K562 (cell line): Measurements from ENCODE around the gene TRIM24. TPM values are rescaled to one million over a fixed set of nuclear protein-coding genes. Genes with fewer than 3 reads are reported as not detected.

ENCODE experiments used
- ATAC-seq: fragments of 200-7000 bp; cut with Tn5 transposase; 3 replicates; pipeline ENCODE4 v1.9.1; 2020; ENCODE audit warnings: moderate library complexity
- BruUV-seq: library from RNA; stranded (reverse); fragments of 400-500 nt; replicated peaks from 2 replicates; lab custom pipeline; 2021; lab: Mats Ljungman, UMichigan
- CTCF ChIA-PET: fragments of 300-600 bp; formaldehyde crosslinking; extraction: SDS; loops from one replicate; lab custom pipeline; 2021; ENCODE audit warnings: low intra/inter-chr PET ratio; lab: Yijun Ruan, JAX
- POLR2A ChIA-PET: fragments of 300-600, 350-650 bp; sonication (Branson Sonifier 250); formaldehyde crosslinking; extraction: SDS; loops from one replicate; lab custom pipeline; 2021; ENCODE audit warnings: antibody characterized with exemption, inconsistent platforms; lab: Yijun Ruan, JAX
- DNase-seq, 4 experiments: peaks; one replicate each; pipeline versions ENCODE4 v3.0.0 to v3.0.0-alpha.2; 2011 to 2018; ENCODE audit warnings: low spot score in 3 of 4, mixed read lengths in 3 of 4; ENCODE audit errors: extremely low read depth in 1 of 4
- FAIRE-seq: peaks from 2 replicates; lab custom pipeline; 2011; peaks lifted over from hg19 to GRCh38; lab: Jason Lieb, UNC
- H2AFZ ChIP-seq: 2 replicates; pipeline ENCODE4 v1.6.0; 2011; ENCODE audit warnings: low read depth, low read length, control low read depth, inconsistent platforms
- H3K27ac ChIP-seq: fragments of 200-600 bp; 3 replicates; pipeline ENCODE4 v1.8.0; 2011; ENCODE audit warnings: low read depth, mild to moderate bottlenecking, control low read depth, inconsistent platforms, low read length, moderate library complexity, mixed read lengths; ENCODE audit errors: extremely low read depth
- H3K27me3 ChIP-seq, 2 experiments: fragments of 300-600 bp in 1 of 2; 2 replicates in 1 of 2; 3 replicates in 1 of 2; pipeline versions ENCODE4 v1.6.0 to v1.8.0; 2011; ENCODE audit warnings: inconsistent platforms in 2 of 2, low read length in 2 of 2, mild to moderate bottlenecking in 1 of 2, mixed read lengths in 1 of 2, moderate library complexity in 1 of 2; ENCODE audit not compliant: control insufficient read depth in 2 of 2, insufficient read depth in 2 of 2
- H3K36me3 ChIP-seq: fragments of 300-600 bp; 3 replicates; pipeline ENCODE4 v1.8.0; 2011; ENCODE audit warnings: mild to moderate bottlenecking, low read length, inconsistent platforms; ENCODE audit not compliant: control insufficient read depth, insufficient read depth
- H3K4me1 ChIP-seq, 2 experiments: fragments of 200-600 bp in 1 of 2; replicated peaks in 1 of 2; 2 replicates in 1 of 2; 3 replicates in 1 of 2; pipeline versions ENCODE4 v1.5.1 to v1.8.0; 2011; ENCODE audit warnings: inconsistent platforms in 2 of 2, low read length in 2 of 2, mild to moderate bottlenecking in 1 of 2, mixed read lengths in 1 of 2, moderate library complexity in 1 of 2; ENCODE audit not compliant: control insufficient read depth in 2 of 2, insufficient read depth in 2 of 2
- H3K4me2 ChIP-seq: 2 replicates; pipeline ENCODE4 v1.6.1; 2011; ENCODE audit warnings: low read length, control low read depth, inconsistent platforms, mixed read lengths; ENCODE audit not compliant: insufficient read depth
- H3K4me3 ChIP-seq: fragments of 200-600 bp; sonication (generic), shearing (Covaris generic); 2 replicates; pipeline ENCODE4 v1.5.1; 2016; ENCODE audit warnings: control low read depth, inconsistent platforms
- H3K79me2 ChIP-seq: fragments of 200-600 bp; 3 replicates; pipeline ENCODE4 v1.8.0; 2011; ENCODE audit warnings: low read length, inconsistent platforms; ENCODE audit not compliant: control insufficient read depth, insufficient read depth
- H3K9ac ChIP-seq, 2 experiments: 2 replicates each; pipeline versions ENCODE4 v1.6.0 to v1.6.1; 2011; ENCODE audit warnings: low read depth in 2 of 2, low read length in 2 of 2, control low read depth in 1 of 2, inconsistent platforms in 1 of 2, mild to moderate bottlenecking in 1 of 2, mixed read lengths in 1 of 2; ENCODE audit not compliant: insufficient read depth in 1 of 2
- H3K9me1 ChIP-seq: one replicate; pipeline ENCODE4 v1.6.0; 2011; ENCODE audit warnings: inconsistent platforms, mild to moderate bottlenecking, low read length, moderate library complexity; ENCODE audit not compliant: control insufficient read depth, insufficient read depth
- H3K9me3 ChIP-seq: replicated peaks from 2 replicates; pipeline ENCODE4 v1.5.1; 2011; ENCODE audit warnings: low read depth, low read length, inconsistent platforms; ENCODE audit not compliant: control insufficient read depth, insufficient read depth
- H4K20me1 ChIP-seq: replicated peaks from 2 replicates; pipeline ENCODE4 v1.6.1; 2011; ENCODE audit warnings: low read length, inconsistent platforms, mixed read lengths; ENCODE audit not compliant: control insufficient read depth, insufficient read depth
- ARID3B ChIP-seq: fragments of 250-450 bp; sonication (Bioruptor Pico); IDR thresholded peaks from 2 replicates; pipeline ENCODE4 v1.4.0; 2020; ENCODE audit warnings: borderline replicate concordance
- ZNF121 ChIP-seq: sonication (generic); formaldehyde crosslinking; conservative IDR thresholded peaks from 2 replicates; pipeline ENCODE4 v1.8.0; 2022; ENCODE audit warnings: missing genetic modification reagents
- WGBS: fragments of 100-300 bp; shearing (Covaris generic); methylation state at CpG from one replicate; pipeline ENCODE4 v1.1.6; 2016; ENCODE audit warnings: low coverage, mixed read lengths; ENCODE audit not compliant: insufficient coverage; ENCODE audit errors: missing lambda C conversion rate; 5-methylcytosine and 5-hydroxymethylcytosine counted together
- in situ Hi-C: fragments of 300-500 bp; cut with MboI; formaldehyde crosslinking; loops from 4 replicates; pipeline ENCODE4 v1.15.0; 2018; ENCODE audit warnings: inconsistent platforms, mixed read lengths
- intact Hi-C: fragments of 100-400 bp; cut with micrococcal nuclease; formaldehyde crosslinking; loops from 2 replicates; pipeline ENCODE4 v1.14.2; 2022
- polyA plus RNA-seq, 8 experiments: library from polyadenylated mRNA; depleted of rRNA in 4 of 8; stranded (reverse) in 5 of 8; unstranded in 3 of 8; fragments of >200 nt; fragmentation: Nextera tagmentation in 2 of 8; fragmentation: Illumina TruSeq in 1 of 8; extraction: Ambion mirVana in 2 of 8; extraction: Trizol in 1 of 8; gene quantifications; 2 replicates each; pipeline versions ENCODE4 v1.2.1 to v1.2.3, GENCODE V29; 2011 to 2014; ENCODE audit warnings: inconsistent platforms in 1 of 8, missing spikeins in 1 of 8
- total RNA-seq, 7 experiments: library from RNA; depleted of rRNA in 6 of 7; stranded (reverse); fragments of >200 nt in 6 of 7; fragmentation: Illumina TruSeq in 2 of 7; extraction: Trizol in 2 of 7; gene quantifications; 2 replicates each; pipeline versions ENCODE4 v1.2.1 to v1.2.3, GENCODE V29; 2011 to 2021; ENCODE audit warnings: low replicate concordance in 1 of 7

Gene TRIM24
- total and polyA plus RNA-seq, 9 of the 15 experiments (the other 6 are each of a cell fraction or from before 2014, with no cell fraction given): 13.4 to 74.0 (median 41.7) TPM

- H2AFZ ChIP-seq: no peak overlapping the region
- ATAC-seq (no peak), DNase-seq (no peak), FAIRE-seq (no peak)
- H3K4me2 ChIP-seq: no peak overlapping the region
- H3K36me3 ChIP-seq: no peaks in the 10 kb centered on the region
- no peak overlapping the region for H3K9ac ChIP-seq
- in situ Hi-C loops (no loop called here), intact Hi-C loops (no loop called here)
- BruUV-seq: no TSS peak
- H3K4me1 ChIP-seq: peaks cover 0 to 9% of the 10 kb centered on the region in 2 experiments; a peak in 3 of 5 replicates
- no peak overlapping the region for H3K4me3 ChIP-seq
- H3K27me3 ChIP-seq: no peaks in the 10 kb centered on the region; a peak in 1 of 5 replicates
- H3K9me3 ChIP-seq: 0 out of 2 replicates have a peak, but pooled peaks cover 4% of the 10 kb centered on the region
- peaks cover 2% of the 10 kb centered on the region; the same call in 1 of the 2 replicates for H4K20me1 ChIP-seq
- POLR2A ChIA-PET: no interaction called here
- CTCF ChIA-PET: no interaction called here
- TF ChIP-seq ARID3B (CRISPR knock-in tag): no peak
- TF ChIP-seq ZNF121: peak; percentile 40; the same call in 1 of the 2 replicates
- no peaks in the 10 kb centered on the region for H3K9me1 ChIP-seq
- no peak overlapping the region for H3K27ac ChIP-seq
- H3K79me2 ChIP-seq: peaks cover 10% of the 10 kb centered on the region
- 28% methylated on average over 4 of the region's 4 CpGs for WGBS
Observed at GRCh38 chr7:138456220-138456619, 3.8 kb upstream of the TRIM24 start.
